H9 (cell line): Measurements from ENCODE around the gene GLT6D1. TPM values are rescaled to one million over a fixed set of nuclear protein-coding genes. Genes with fewer than 3 reads are reported as not detected.
A peak's percentile ranks its signal among the peaks of the same experiment; 100 is the strongest.

Experiments used
- DNase-seq: peaks from one replicate; pipeline ENCODE4 v3.0.0-alpha.2; 2017
- H2AFZ ChIP-seq: one replicate; pipeline ENCODE4 v1.6.1; 2013; ENCODE audit warnings: mild to moderate bottlenecking, low read length, control low read depth, moderate library complexity
- H2AK5ac ChIP-seq: 2 replicates; pipeline ENCODE4 v1.6.1; 2013; ENCODE audit warnings: low read length, control low read depth, mixed read lengths; ENCODE audit not compliant: insufficient read length
- H2BK120ac ChIP-seq: one replicate; pipeline ENCODE4 v1.6.1; 2013; ENCODE audit warnings: low read depth, mild to moderate bottlenecking, low read length, control low read depth, inconsistent platforms; ENCODE audit not compliant: poor library complexity, severe bottlenecking
- H2BK12ac ChIP-seq: 2 replicates; pipeline ENCODE4 v1.6.1; 2013; ENCODE audit warnings: low read length, control low read depth, mixed read lengths, low read depth; ENCODE audit not compliant: insufficient read length
- H2BK15ac ChIP-seq: 2 replicates; pipeline ENCODE4 v1.6.1; 2013; ENCODE audit warnings: low read depth, low read length, control low read depth
- H2BK20ac ChIP-seq: one replicate; pipeline ENCODE4 v1.6.1; 2013; ENCODE audit warnings: low read depth, mild to moderate bottlenecking, low read length, control low read depth, inconsistent platforms; ENCODE audit not compliant: poor library complexity, severe bottlenecking
- H2BK5ac ChIP-seq: 2 replicates; pipeline ENCODE4 v1.6.1; 2013; ENCODE audit warnings: low read length, control low read depth, mixed read lengths; ENCODE audit not compliant: insufficient read length
- H3K14ac ChIP-seq: 2 replicates; pipeline ENCODE4 v1.6.1; 2013; ENCODE audit warnings: low read length, control low read depth; ENCODE audit not compliant: insufficient read depth
- H3K18ac ChIP-seq: 2 replicates; pipeline ENCODE4 v1.6.1; 2013; ENCODE audit warnings: low read depth, mild to moderate bottlenecking, mixed read lengths, low read length, control low read depth; ENCODE audit not compliant: insufficient read length
- H3K23ac ChIP-seq: 2 replicates; pipeline ENCODE4 v1.6.1; 2013; ENCODE audit warnings: low read length, control low read depth, mixed read lengths, low read depth; ENCODE audit not compliant: insufficient read length
- H3K23me2 ChIP-seq: 2 replicates; pipeline ENCODE4 v1.6.1; 2013; ENCODE audit warnings: low read depth, mild to moderate bottlenecking, mixed read lengths, low read length, control low read depth; ENCODE audit not compliant: insufficient read length, poor library complexity, severe bottlenecking
- H3K27ac ChIP-seq: 2 replicates; pipeline ENCODE4 v1.5.1; 2013; ENCODE audit warnings: low read length, control low read depth, mixed read lengths, low read depth; ENCODE audit not compliant: insufficient read length
- H3K27me3 ChIP-seq: 2 replicates; pipeline ENCODE4 v1.6.1; 2013; ENCODE audit warnings: low read length, control low read depth, inconsistent platforms; ENCODE audit not compliant: insufficient read depth
- H3K4ac ChIP-seq: 2 replicates; pipeline ENCODE4 v1.6.1; 2013; ENCODE audit warnings: low read depth, mild to moderate bottlenecking, control low read depth, inconsistent platforms, low read length, moderate library complexity
- H3K4me1 ChIP-seq: 2 replicates; pipeline ENCODE4 v1.6.1; 2013; ENCODE audit warnings: low read length, control low read depth, inconsistent platforms; ENCODE audit not compliant: insufficient read depth
- H3K4me2 ChIP-seq: 2 replicates; pipeline ENCODE4 v1.6.1; 2013; ENCODE audit warnings: low read length, control low read depth, mixed read lengths; ENCODE audit not compliant: insufficient read length, insufficient read depth
- H3K56ac ChIP-seq: 2 replicates; pipeline ENCODE4 v1.6.1; 2013; ENCODE audit warnings: low read depth, mild to moderate bottlenecking, mixed read lengths, low read length, control low read depth; ENCODE audit not compliant: insufficient read length
- H3K79me1 ChIP-seq: 2 replicates; pipeline ENCODE4 v1.6.1; 2013; ENCODE audit warnings: low read depth, mild to moderate bottlenecking, moderate library complexity, low read length, control low read depth, inconsistent platforms; ENCODE audit not compliant: insufficient read depth, poor library complexity, severe bottlenecking
- H3K79me2 ChIP-seq: 2 replicates; pipeline ENCODE4 v1.6.1; 2013; ENCODE audit warnings: low read length, control low read depth, inconsistent platforms; ENCODE audit not compliant: insufficient read depth
- H3K9ac ChIP-seq: 2 replicates; pipeline ENCODE4 v1.6.1; 2013; ENCODE audit warnings: low read length, control low read depth, mixed read lengths; ENCODE audit not compliant: insufficient read length; ENCODE audit errors: extremely low read depth
- H3K9me3 ChIP-seq: one replicate; pipeline ENCODE4 v1.6.1; 2013; ENCODE audit warnings: low read depth, low read length, inconsistent platforms; ENCODE audit not compliant: control insufficient read depth
- H3T11ph ChIP-seq: one replicate; pipeline ENCODE4 v1.6.1; 2013; ENCODE audit warnings: mild to moderate bottlenecking, low read length, control low read depth, inconsistent platforms
- H4K20me1 ChIP-seq: one replicate; pipeline ENCODE4 v1.6.1; 2013; ENCODE audit not compliant: control insufficient read depth, insufficient read length, insufficient read depth
- H4K5ac ChIP-seq: 2 replicates; pipeline ENCODE4 v1.6.1; 2013; ENCODE audit warnings: low read depth, mild to moderate bottlenecking, mixed read lengths, low read length, control low read depth; ENCODE audit not compliant: insufficient read length
- H4K8ac ChIP-seq: replicated peaks from 2 replicates; pipeline ENCODE4 v1.6.1; 2013; ENCODE audit warnings: low read length, control low read depth, mixed read lengths, low read depth; ENCODE audit not compliant: insufficient read length
- H4K91ac ChIP-seq: 2 replicates; pipeline ENCODE4 v1.6.1; 2013; ENCODE audit warnings: low read depth, mild to moderate bottlenecking, moderate library complexity, mixed read lengths, low read length, control low read depth; ENCODE audit not compliant: insufficient read length
- H3K27ac Mint-ChIP-seq, 3 experiments: 2 replicates in 2 of 3; 3 replicates in 1 of 3; pipeline ENCODE4 v1.8.0; 2020 to 2021; ENCODE audit warnings: mixed read lengths in 3 of 3, mild to moderate bottlenecking in 1 of 3, moderate library complexity in 1 of 3
- H3K27me3 Mint-ChIP-seq: 2 replicates; pipeline ENCODE4 v1.8.0; 2021; ENCODE audit warnings: low read depth, mild to moderate bottlenecking, moderate library complexity, mixed read lengths
- H3K36me3 Mint-ChIP-seq, 3 experiments: 2 replicates in 2 of 3; 3 replicates in 1 of 3; pipeline ENCODE4 v1.8.0; 2020 to 2021; ENCODE audit warnings: low read depth in 3 of 3, mixed read lengths in 3 of 3; ENCODE audit not compliant: insufficient read depth in 1 of 3
- H3K4me1 Mint-ChIP-seq, 2 experiments: 2 replicates each; pipeline ENCODE4 v1.8.0; 2020; ENCODE audit warnings: mixed read lengths in 2 of 2
- H3K4me3 Mint-ChIP-seq, 2 experiments: 2 replicates in 1 of 2; 3 replicates in 1 of 2; pipeline ENCODE4 v1.8.0; 2020 to 2021; ENCODE audit warnings: mild to moderate bottlenecking in 2 of 2, mixed read lengths in 2 of 2, moderate library complexity in 1 of 2
- H3K9me3 Mint-ChIP-seq, 2 experiments: 2 replicates in 1 of 2; 3 replicates in 1 of 2; pipeline ENCODE4 v1.8.0; 2020; ENCODE audit warnings: mild to moderate bottlenecking in 2 of 2, mixed read lengths in 2 of 2, moderate library complexity in 1 of 2
- WGBS: extraction: QIAGEN DNeasy Blood & Tissue Kit; methylation state at CpG from one replicate; pipeline ENCODE4 v1.1.7; 2013; ENCODE audit warnings: missing lambda C conversion rate, low lambda C conversion rate, mixed read lengths; ENCODE audit not compliant: insufficient read length; ENCODE audit errors: extremely low coverage; 5-methylcytosine and 5-hydroxymethylcytosine counted together
- total RNA-seq: library from RNA; stranded (reverse); gene quantifications from 2 replicates; pipeline ENCODE4 v1.2.1, GENCODE V29; 2021
- TF ChIP-seq, protein P1 (sequence below): fragments of 200-600 bp; sonication (generic); conservative IDR thresholded peaks from 3 replicates; pipeline ENCODE4 v1.8.0; 2021; ENCODE audit warnings: antibody characterized with exemption, mild to moderate bottlenecking

GLT6D1 gene
- total RNA-seq, 1 experiment from 2014 or later, result not detected

DNA sequence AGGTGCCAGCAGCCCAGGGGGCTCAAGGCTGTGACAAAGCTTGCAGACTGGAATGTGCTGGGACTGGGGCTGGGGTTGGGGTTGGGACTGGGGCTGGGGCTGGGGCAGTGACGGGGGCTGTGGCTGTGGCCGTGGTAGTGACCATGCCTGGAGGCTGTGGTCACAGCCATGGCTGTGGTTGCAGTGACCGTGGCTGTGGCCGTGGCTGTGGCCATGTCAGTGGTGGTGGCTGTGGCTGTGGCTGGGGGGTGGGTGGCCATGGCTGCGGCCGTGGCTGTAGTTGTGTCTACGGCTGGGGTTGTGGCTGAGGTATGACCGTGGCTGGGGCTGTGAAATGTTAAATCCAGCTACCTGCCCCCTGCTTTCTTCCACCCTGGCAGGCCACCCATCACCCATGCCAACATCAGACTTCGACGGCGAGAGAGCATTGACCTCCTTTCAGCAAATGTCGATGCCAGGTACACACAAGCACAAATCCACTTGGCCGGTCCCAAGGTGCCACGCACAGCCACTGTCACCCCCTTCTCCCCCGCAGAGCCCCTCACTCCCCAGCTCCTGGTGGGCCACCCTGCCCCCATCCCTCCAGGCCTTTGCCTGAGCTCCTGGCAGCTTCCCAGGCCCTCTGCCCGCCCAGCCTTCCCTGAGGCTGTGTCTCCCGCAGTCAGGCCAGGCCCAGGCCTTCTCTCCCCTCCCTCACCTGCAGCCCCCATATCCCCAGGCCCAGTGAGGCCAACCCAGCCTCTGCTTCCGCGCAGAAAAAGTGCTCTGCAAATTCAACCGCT, 39.1 kb upstream of the GLT6D1 start:
- Histone ChIP-seq H3T11ph (no peak overlapping the region), H3K27ac (no peak overlapping the region), H3K79me1 (no peaks in the 10 kb centered on the region), H3K14ac (no peak overlapping the region), H3K18ac (no peak overlapping the region), H2AFZ (no peak overlapping the region), H3K4me1 (no peaks in the 10 kb centered on the region), H2BK12ac (no peak overlapping the region), H3K27me3 (no peaks in the 10 kb centered on the region), H3K23me2 (no peaks in the 10 kb centered on the region), H2BK20ac (no peak overlapping the region), H4K91ac (no peak overlapping the region), H3K4ac (no peak overlapping the region), H2BK5ac (no peak overlapping the region), H3K79me2 (no peaks in the 10 kb centered on the region), H4K8ac (no peak overlapping the region), H4K20me1 (no peaks in the 10 kb centered on the region), H4K5ac (no peak overlapping the region), H3K9me3 (no peaks in the 10 kb centered on the region), H3K4me2 (no peak overlapping the region), H3K23ac (no peak overlapping the region), H3K56ac (no peak overlapping the region), H2BK120ac (no peak overlapping the region), H2BK15ac (no peak overlapping the region), H3K9ac (no peak overlapping the region), H2AK5ac (no peak overlapping the region)
- Mint-ChIP-seq H3K27me3 (no peaks in the 10 kb centered on the region), H3K27ac (0 out of 7 replicates have a peak overlapping the region, but pooled peaks of 1 of the 3 experiments have one; percentile 8), H3K4me3 (no peak overlapping the region), H3K36me3 (no peaks in the 10 kb centered on the region; a peak in 1 of 7 replicates), H3K4me1 (peaks cover 9 to 20% of the 10 kb centered on the region in 2 experiments), H3K9me3 (peaks cover 2 to 3% of the 10 kb centered on the region in 2 experiments; a peak in 3 of 5 replicates)
- WGBS, result no CpG with 5 or more reads among the region's 20 CpGs
- DNase-seq, result no peak
- TF ChIP-seq, protein P1, sequence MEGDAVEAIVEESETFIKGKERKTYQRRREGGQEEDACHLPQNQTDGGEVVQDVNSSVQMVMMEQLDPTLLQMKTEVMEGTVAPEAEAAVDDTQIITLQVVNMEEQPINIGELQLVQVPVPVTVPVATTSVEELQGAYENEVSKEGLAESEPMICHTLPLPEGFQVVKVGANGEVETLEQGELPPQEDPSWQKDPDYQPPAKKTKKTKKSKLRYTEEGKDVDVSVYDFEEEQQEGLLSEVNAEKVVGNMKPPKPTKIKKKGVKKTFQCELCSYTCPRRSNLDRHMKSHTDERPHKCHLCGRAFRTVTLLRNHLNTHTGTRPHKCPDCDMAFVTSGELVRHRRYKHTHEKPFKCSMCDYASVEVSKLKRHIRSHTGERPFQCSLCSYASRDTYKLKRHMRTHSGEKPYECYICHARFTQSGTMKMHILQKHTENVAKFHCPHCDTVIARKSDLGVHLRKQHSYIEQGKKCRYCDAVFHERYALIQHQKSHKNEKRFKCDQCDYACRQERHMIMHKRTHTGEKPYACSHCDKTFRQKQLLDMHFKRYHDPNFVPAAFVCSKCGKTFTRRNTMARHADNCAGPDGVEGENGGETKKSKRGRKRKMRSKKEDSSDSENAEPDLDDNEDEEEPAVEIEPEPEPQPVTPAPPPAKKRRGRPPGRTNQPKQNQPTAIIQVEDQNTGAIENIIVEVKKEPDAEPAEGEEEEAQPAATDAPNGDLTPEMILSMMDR, result no peak
